GM12892 (cell line): Measurements from ENCODE around the gene NEU1.
"Not testable (repeated sequence)": the region's sequence is repeated elsewhere in the genome, so short reads cannot be mapped to it uniquely, and the experiment has no call there.

Experiments
- POLR2A ChIP-seq: IDR thresholded peaks from 2 replicates; pipeline ENCODE4 v1.6.1; 2011; ENCODE audit warnings: low read depth, low read length, control low read depth
- POLR2AphosphoS5 ChIP-seq: IDR thresholded peaks from 2 replicates; pipeline ENCODE4 v1.6.1; 2011; ENCODE audit warnings: low read depth, low read length, control low read depth

DNA sequence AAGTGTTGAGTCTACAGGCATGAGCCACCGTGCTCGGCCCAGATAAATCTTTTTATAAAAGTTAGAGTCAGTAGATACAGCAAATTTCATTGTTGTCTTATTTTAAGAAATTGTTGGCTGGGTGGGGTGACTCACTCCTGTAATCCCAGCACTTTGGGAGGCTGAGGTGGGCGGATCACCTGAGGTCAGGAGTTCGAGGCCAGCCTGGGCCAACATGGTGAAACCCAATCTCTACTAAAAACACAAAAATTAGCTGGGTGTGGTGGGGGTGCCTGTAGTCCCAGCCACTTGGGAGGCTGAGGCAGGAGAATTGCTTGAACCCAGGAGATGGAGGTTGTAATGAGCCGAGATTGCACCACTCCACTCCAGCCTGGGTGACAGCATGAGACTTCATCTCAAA lies 45.6 kb upstream of the NEU1 start:
- not testable (repeated sequence) for TF ChIP-seq POLR2A, POLR2AphosphoS5
